Activated naive CD4-positive, alpha-beta T cell treated with Interleukin-2 at 50 U/mL for 16 hours (primary cell): ENCODE results near the gene NTN3.

Source experiments
- DNase-seq: peaks from one replicate; pipeline ENCODE4 v3.0.0-alpha.2; 2020

NTN3 gene

GRCh38 chr16:2497695-2498484 lies 26.8 kb downstream of the NTN3 start:
- no peak for DNase-seq

GRCh38 chr16:2498531-2499253 lies 27.6 kb downstream of the NTN3 start:
- DNase-seq = no peak

GRCh38 chr16:2499454-2499853 lies 28.4 kb downstream of the NTN3 start:
- DNase-seq = no peak

- no peak for DNase-seq
These were observed 28.9 kb downstream of the NTN3 start for GRCh38 chr16:2499890-2500429.

GRCh38 chr16:2500430-2500917 lies 29.4 kb downstream of the NTN3 start:
- no peak for DNase-seq

GRCh38 chr16:2500918-2501750 lies 30.0 kb downstream of the NTN3 start:
- DNase-seq = peak; percentile 83

- no peak for DNase-seq
These were observed 31.1 kb downstream of the NTN3 start for GRCh38 chr16:2501946-2502895.

- no peak for DNase-seq
These were observed 34.6 kb downstream of the NTN3 start for GRCh38 chr16:2505695-2506094.

GRCh38 chr16:2507052-2507659 lies 36.1 kb downstream of the NTN3 start:
- DNase-seq = no peak

- DNase-seq = no peak
These were observed 36.6 kb downstream of the NTN3 start for GRCh38 chr16:2507665-2508064.

GRCh38 chr16:2508722-2509400 lies 37.8 kb downstream of the NTN3 start:
- DNase-seq = no peak

- no peak for DNase-seq
These were observed 40.2 kb downstream of the NTN3 start for GRCh38 chr16:2511128-2511800.

- DNase-seq = no peak
These were observed 41.1 kb downstream of the NTN3 start for GRCh38 chr16:2511996-2512734.

- no peak for DNase-seq
These were observed 41.8 kb downstream of the NTN3 start for GRCh38 chr16:2512735-2513404.

GRCh38 chr16:2513405-2514332 lies 42.6 kb downstream of the NTN3 start, which contains the start of gene ATP6V0C:
ATP6V0C (plus strand) TSS chr16:2513952; CDS start chr16:2514104, 152 bp downstream.
- peak; percentile 88 for DNase-seq

GRCh38 chr16:2514333-2515179 lies 43.5 kb downstream of the NTN3 start:
- peak; percentile 40 for DNase-seq
